ENCODE data around the gene MAML1.

- no peak for TF ChIP-seq CTCF (IDR thresholded peaks at IDR 0.05; ENCODE audit: low read depth, low read length, missing input control)
- peak in 1 of 2 donors; percentile 7 for TF ChIP-seq RAD21 (IDR thresholded peaks at IDR 0.05)
- peak; percentile 68 for TF ChIP-seq YY1 (IDR thresholded peaks at IDR 0.05)
- TF ChIP-seq SP1 (IDR thresholded peaks at IDR 0.05), result peak; percentile 40
These were observed 88.1 kb downstream of the MAML1 start, which contains the start of gene SQSTM1 for GRCh38 chr5:179820483-179821297.
